Stimulated activated CD4-positive, alpha-beta T cell treated with anti-CD3 and anti-CD28 coated beads, TNF-alpha, amount 100 ng/mL, for 4 hours (primary cell): ENCODE data around the gene TMEM91.

ENCODE experiments used
- DNase-seq, 3 experiments: peaks; one replicate each; pipeline ENCODE4 v3.0.0-alpha.2; 2020; ENCODE audit warnings: low read depth in 3 of 3

Gene TMEM91

DNA sequence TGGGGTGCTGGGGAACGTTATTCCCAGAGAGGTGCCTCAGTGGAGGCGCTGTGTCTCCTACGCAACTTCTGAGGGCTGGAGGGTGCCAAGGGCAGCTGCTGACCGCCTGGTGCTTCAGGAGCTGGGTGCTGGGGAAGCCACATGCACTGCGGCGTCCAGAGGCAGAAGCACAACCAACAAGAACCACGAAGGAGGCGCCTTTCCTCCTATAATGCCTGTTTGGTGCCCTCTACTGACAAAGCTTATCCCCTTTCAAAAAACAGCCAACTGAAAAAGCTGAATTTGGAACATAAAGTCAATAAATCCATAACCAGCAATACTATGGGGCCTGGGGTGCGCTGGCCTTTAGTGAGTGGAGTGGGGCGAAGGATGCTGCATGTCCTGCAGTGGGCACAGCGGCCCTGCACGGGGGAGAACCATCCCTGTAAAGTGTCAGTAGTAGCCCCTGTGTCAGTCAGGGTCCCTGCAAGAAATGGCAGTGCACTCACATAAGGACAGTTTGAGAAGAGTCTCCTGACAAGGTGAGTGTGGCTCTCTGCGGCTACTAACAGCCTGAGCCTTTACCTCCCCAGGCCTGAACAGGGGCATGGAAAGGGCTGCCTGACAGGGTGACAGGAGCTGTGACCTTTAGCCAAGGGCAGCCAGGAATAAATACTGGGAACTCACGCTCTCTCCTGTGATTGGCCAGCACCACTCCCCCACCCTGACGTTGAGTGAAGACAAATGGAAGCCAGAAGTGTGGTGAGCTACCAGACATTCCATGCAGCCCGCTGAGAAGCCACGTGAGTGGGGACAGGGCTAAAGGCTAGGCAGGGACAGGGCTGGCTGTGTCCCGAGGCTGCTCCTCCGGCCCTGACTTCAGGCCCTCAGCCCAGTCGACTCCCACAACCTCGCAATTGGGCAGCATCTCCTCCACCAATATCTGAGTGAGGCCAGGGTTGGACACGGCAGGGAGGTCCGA, 55.4 kb downstream of the TMEM91 start:
- no peak for DNase-seq

DNA sequence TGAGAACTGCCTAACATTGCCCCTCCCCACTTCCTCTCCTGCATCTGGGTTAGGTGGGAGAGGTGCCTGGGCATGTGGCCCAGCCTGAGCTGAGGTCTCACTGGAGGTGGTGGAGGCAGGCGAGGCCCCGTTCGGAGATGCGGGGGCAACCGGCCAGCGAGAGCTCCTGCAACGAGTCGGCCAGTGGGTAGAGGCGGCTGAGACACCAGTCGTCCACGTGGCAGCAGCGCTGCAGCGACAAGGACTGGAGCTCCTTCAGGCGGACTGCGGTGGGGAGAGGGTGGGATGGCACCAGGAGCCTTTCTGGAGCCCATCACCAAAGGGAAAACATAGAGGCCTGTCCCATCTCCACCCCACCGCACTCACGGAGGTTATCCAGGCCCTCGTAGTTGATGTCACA, 56.8 kb downstream of the TMEM91 start:
- no peak for DNase-seq
